H9 (cell line): ENCODE data around the gene TBC1D17. TPM values are rescaled to one million over a fixed set of nuclear protein-coding genes. Genes with fewer than 3 reads are reported as not detected.
A peak's percentile ranks its signal among the peaks of the same experiment; 100 is the strongest.

Source experiments
- DNase-seq: peaks from one replicate; pipeline ENCODE4 v3.0.0-alpha.2; 2017
- H2AFZ ChIP-seq: one replicate; pipeline ENCODE4 v1.6.1; 2013; ENCODE audit warnings: mild to moderate bottlenecking, low read length, control low read depth, moderate library complexity
- H2AK5ac ChIP-seq: 2 replicates; pipeline ENCODE4 v1.6.1; 2013; ENCODE audit warnings: low read length, control low read depth, mixed read lengths; ENCODE audit not compliant: insufficient read length
- H2BK120ac ChIP-seq: one replicate; pipeline ENCODE4 v1.6.1; 2013; ENCODE audit warnings: low read depth, mild to moderate bottlenecking, low read length, control low read depth, inconsistent platforms; ENCODE audit not compliant: poor library complexity, severe bottlenecking
- H2BK12ac ChIP-seq: 2 replicates; pipeline ENCODE4 v1.6.1; 2013; ENCODE audit warnings: low read length, control low read depth, mixed read lengths, low read depth; ENCODE audit not compliant: insufficient read length
- H2BK15ac ChIP-seq: 2 replicates; pipeline ENCODE4 v1.6.1; 2013; ENCODE audit warnings: low read depth, low read length, control low read depth
- H2BK20ac ChIP-seq: one replicate; pipeline ENCODE4 v1.6.1; 2013; ENCODE audit warnings: low read depth, mild to moderate bottlenecking, low read length, control low read depth, inconsistent platforms; ENCODE audit not compliant: poor library complexity, severe bottlenecking
- H2BK5ac ChIP-seq: 2 replicates; pipeline ENCODE4 v1.6.1; 2013; ENCODE audit warnings: low read length, control low read depth, mixed read lengths; ENCODE audit not compliant: insufficient read length
- H3K14ac ChIP-seq: 2 replicates; pipeline ENCODE4 v1.6.1; 2013; ENCODE audit warnings: low read length, control low read depth; ENCODE audit not compliant: insufficient read depth
- H3K18ac ChIP-seq: 2 replicates; pipeline ENCODE4 v1.6.1; 2013; ENCODE audit warnings: low read depth, mild to moderate bottlenecking, mixed read lengths, low read length, control low read depth; ENCODE audit not compliant: insufficient read length
- H3K23ac ChIP-seq: 2 replicates; pipeline ENCODE4 v1.6.1; 2013; ENCODE audit warnings: low read length, control low read depth, mixed read lengths, low read depth; ENCODE audit not compliant: insufficient read length
- H3K23me2 ChIP-seq: 2 replicates; pipeline ENCODE4 v1.6.1; 2013; ENCODE audit warnings: low read depth, mild to moderate bottlenecking, mixed read lengths, low read length, control low read depth; ENCODE audit not compliant: insufficient read length, poor library complexity, severe bottlenecking
- H3K27ac ChIP-seq: 2 replicates; pipeline ENCODE4 v1.5.1; 2013; ENCODE audit warnings: low read length, control low read depth, mixed read lengths, low read depth; ENCODE audit not compliant: insufficient read length
- H3K27me3 ChIP-seq: 2 replicates; pipeline ENCODE4 v1.6.1; 2013; ENCODE audit warnings: low read length, control low read depth, inconsistent platforms; ENCODE audit not compliant: insufficient read depth
- H3K4ac ChIP-seq: 2 replicates; pipeline ENCODE4 v1.6.1; 2013; ENCODE audit warnings: low read depth, mild to moderate bottlenecking, control low read depth, inconsistent platforms, low read length, moderate library complexity
- H3K4me1 ChIP-seq: 2 replicates; pipeline ENCODE4 v1.6.1; 2013; ENCODE audit warnings: low read length, control low read depth, inconsistent platforms; ENCODE audit not compliant: insufficient read depth
- H3K4me2 ChIP-seq: 2 replicates; pipeline ENCODE4 v1.6.1; 2013; ENCODE audit warnings: low read length, control low read depth, mixed read lengths; ENCODE audit not compliant: insufficient read length, insufficient read depth
- H3K56ac ChIP-seq: 2 replicates; pipeline ENCODE4 v1.6.1; 2013; ENCODE audit warnings: low read depth, mild to moderate bottlenecking, mixed read lengths, low read length, control low read depth; ENCODE audit not compliant: insufficient read length
- H3K79me1 ChIP-seq: 2 replicates; pipeline ENCODE4 v1.6.1; 2013; ENCODE audit warnings: low read depth, mild to moderate bottlenecking, moderate library complexity, low read length, control low read depth, inconsistent platforms; ENCODE audit not compliant: insufficient read depth, poor library complexity, severe bottlenecking
- H3K79me2 ChIP-seq: 2 replicates; pipeline ENCODE4 v1.6.1; 2013; ENCODE audit warnings: low read length, control low read depth, inconsistent platforms; ENCODE audit not compliant: insufficient read depth
- H3K9ac ChIP-seq: 2 replicates; pipeline ENCODE4 v1.6.1; 2013; ENCODE audit warnings: low read length, control low read depth, mixed read lengths; ENCODE audit not compliant: insufficient read length; ENCODE audit errors: extremely low read depth
- H3K9me3 ChIP-seq: one replicate; pipeline ENCODE4 v1.6.1; 2013; ENCODE audit warnings: low read depth, low read length, inconsistent platforms; ENCODE audit not compliant: control insufficient read depth
- H3T11ph ChIP-seq: one replicate; pipeline ENCODE4 v1.6.1; 2013; ENCODE audit warnings: mild to moderate bottlenecking, low read length, control low read depth, inconsistent platforms
- H4K20me1 ChIP-seq: one replicate; pipeline ENCODE4 v1.6.1; 2013; ENCODE audit not compliant: control insufficient read depth, insufficient read length, insufficient read depth
- H4K5ac ChIP-seq: 2 replicates; pipeline ENCODE4 v1.6.1; 2013; ENCODE audit warnings: low read depth, mild to moderate bottlenecking, mixed read lengths, low read length, control low read depth; ENCODE audit not compliant: insufficient read length
- H4K8ac ChIP-seq: replicated peaks from 2 replicates; pipeline ENCODE4 v1.6.1; 2013; ENCODE audit warnings: low read length, control low read depth, mixed read lengths, low read depth; ENCODE audit not compliant: insufficient read length
- H4K91ac ChIP-seq: 2 replicates; pipeline ENCODE4 v1.6.1; 2013; ENCODE audit warnings: low read depth, mild to moderate bottlenecking, moderate library complexity, mixed read lengths, low read length, control low read depth; ENCODE audit not compliant: insufficient read length
- H3K27ac Mint-ChIP-seq, 3 experiments: 2 replicates in 2 of 3; 3 replicates in 1 of 3; pipeline ENCODE4 v1.8.0; 2020 to 2021; ENCODE audit warnings: mixed read lengths in 3 of 3, mild to moderate bottlenecking in 1 of 3, moderate library complexity in 1 of 3
- H3K27me3 Mint-ChIP-seq: 2 replicates; pipeline ENCODE4 v1.8.0; 2021; ENCODE audit warnings: low read depth, mild to moderate bottlenecking, moderate library complexity, mixed read lengths
- H3K36me3 Mint-ChIP-seq, 3 experiments: 2 replicates in 2 of 3; 3 replicates in 1 of 3; pipeline ENCODE4 v1.8.0; 2020 to 2021; ENCODE audit warnings: low read depth in 3 of 3, mixed read lengths in 3 of 3; ENCODE audit not compliant: insufficient read depth in 1 of 3
- H3K4me1 Mint-ChIP-seq, 2 experiments: 2 replicates each; pipeline ENCODE4 v1.8.0; 2020; ENCODE audit warnings: mixed read lengths in 2 of 2
- H3K4me3 Mint-ChIP-seq, 2 experiments: 2 replicates in 1 of 2; 3 replicates in 1 of 2; pipeline ENCODE4 v1.8.0; 2020 to 2021; ENCODE audit warnings: mild to moderate bottlenecking in 2 of 2, mixed read lengths in 2 of 2, moderate library complexity in 1 of 2
- H3K9me3 Mint-ChIP-seq, 2 experiments: 2 replicates in 1 of 2; 3 replicates in 1 of 2; pipeline ENCODE4 v1.8.0; 2020; ENCODE audit warnings: mild to moderate bottlenecking in 2 of 2, mixed read lengths in 2 of 2, moderate library complexity in 1 of 2
- CTCF ChIP-seq: fragments of 200-600 bp; sonication (generic); conservative IDR thresholded peaks from 3 replicates; pipeline ENCODE4 v1.8.0; 2021; ENCODE audit warnings: antibody characterized with exemption, mild to moderate bottlenecking
- WGBS: extraction: QIAGEN DNeasy Blood & Tissue Kit; methylation state at CpG from one replicate; pipeline ENCODE4 v1.1.7; 2013; ENCODE audit warnings: missing lambda C conversion rate, low lambda C conversion rate, mixed read lengths; ENCODE audit not compliant: insufficient read length; ENCODE audit errors: extremely low coverage; 5-methylcytosine and 5-hydroxymethylcytosine counted together
- total RNA-seq: library from RNA; stranded (reverse); gene quantifications from 2 replicates; pipeline ENCODE4 v1.2.1, GENCODE V29; 2021

The TBC1D17 gene
- total RNA-seq, 1 experiment from 2014 or later, result 33.6 TPM

DNA sequence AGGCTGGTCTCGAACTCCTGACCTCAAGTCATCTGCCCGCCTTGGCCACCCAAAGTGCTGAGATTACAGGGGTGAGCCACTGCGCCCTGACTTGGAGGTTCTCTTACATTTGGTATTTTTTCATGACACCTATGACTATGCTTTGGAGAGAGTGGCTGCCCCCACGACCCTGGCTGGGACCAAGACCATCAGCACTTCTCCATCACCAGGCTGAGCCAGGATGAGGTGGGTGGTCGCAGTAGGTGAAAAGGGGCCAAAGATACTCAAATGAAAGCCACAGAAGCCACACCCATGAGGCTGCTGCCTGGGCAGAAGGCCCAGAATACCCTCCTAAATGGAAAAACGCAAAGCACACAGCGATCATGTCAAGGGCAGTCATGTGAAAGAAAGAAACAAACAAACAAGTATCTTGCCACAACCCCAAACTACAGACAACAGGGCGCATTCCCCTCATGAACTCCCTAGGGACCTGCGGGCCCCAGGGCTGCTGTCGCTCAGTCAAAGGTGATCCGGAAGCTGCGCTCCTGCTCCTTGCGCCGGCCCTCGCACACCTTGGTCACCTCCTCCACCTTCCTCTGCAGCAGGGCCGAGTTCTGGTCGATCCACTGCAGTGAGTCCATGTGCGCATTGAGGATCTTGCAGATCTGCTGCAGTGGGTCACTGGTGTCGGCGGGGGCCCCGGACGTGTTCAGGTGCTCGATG lies 30.4 kb downstream of the TBC1D17 start:
- Histone ChIP-seq H3K23ac (no peak overlapping the region), H3K23me2 (no peaks in the 10 kb centered on the region), H3K9ac (no peak overlapping the region), H3K79me2 (no peaks in the 10 kb centered on the region; the same call in 1 of the 2 replicates), H2AK5ac (no peak overlapping the region), H4K91ac (no peak overlapping the region), H4K5ac (no peak overlapping the region), H3K27me3 (no peaks in the 10 kb centered on the region), H3K18ac (no peak overlapping the region), H2BK20ac (no peak overlapping the region), H3K56ac (no peak overlapping the region), H2BK5ac (no peak overlapping the region), H3T11ph (no peak overlapping the region), H4K8ac (no peak overlapping the region), H2BK15ac (no peak overlapping the region), H4K20me1 (no peaks in the 10 kb centered on the region), H3K79me1 (no peaks in the 10 kb centered on the region), H2AFZ (no peak overlapping the region), H2BK120ac (no peak overlapping the region), H3K9me3 (no peaks in the 10 kb centered on the region), H3K14ac (no peak overlapping the region), H3K4me1 (no peaks in the 10 kb centered on the region; the same call in 1 of the 2 replicates), H3K4me2 (no peak overlapping the region), H2BK12ac (no peak overlapping the region), H3K27ac (no peak overlapping the region), H3K4ac (no peak overlapping the region)
- peaks cover 17 to 25% of the 10 kb centered on the region in 2 experiments for H3K4me1 Mint-ChIP-seq
- no CpG with 5 or more reads among the region's 23 CpGs for WGBS
- no peak for DNase-seq
- H3K27me3 Mint-ChIP-seq, result peaks cover 5% of the 10 kb centered on the region; the same call in 1 of the 2 replicates
- no peak overlapping the region for H3K4me3 Mint-ChIP-seq
- no peaks in the 10 kb centered on the region for H3K9me3 Mint-ChIP-seq
- peaks cover 35 to 64% (median 56%) of the 10 kb centered on the region in 3 experiments for H3K36me3 Mint-ChIP-seq
- peak overlapping the region in 1 of 3 experiments; percentile 77; a peak in 4 of 7 replicates for H3K27ac Mint-ChIP-seq
- TF ChIP-seq CTCF, result no peak
